A673 (cell line): ENCODE results near the gene MEGF10. TPM values are rescaled to one million over a fixed set of nuclear protein-coding genes. Genes with fewer than 3 reads are reported as not detected.

Experiments
- BruUV-seq: library from RNA; stranded (reverse); fragments of 400-500 nt; replicated peaks from 2 replicates; lab custom pipeline; 2021; lab: Mats Ljungman, UMichigan
- CTCF ChIA-PET: fragments of 300-600 bp; sonication (Branson Sonifier 250); formaldehyde crosslinking; loops from one replicate; lab custom pipeline; 2022; ENCODE audit warnings: antibody characterized with exemption; lab: Charles Lee
- POLR2A ChIA-PET: fragments of 300-600 bp; sonication (Branson Sonifier 250); formaldehyde crosslinking; loops from one replicate; lab custom pipeline; 2022; ENCODE audit warnings: antibody characterized with exemption; ENCODE audit not compliant: low non-redundant PET; lab: Charles Lee
- DNase-seq: peaks from one replicate; pipeline ENCODE4 v3.0.0-alpha.2; 2015; ENCODE audit warnings: low spot score
- H3K27ac ChIP-seq: fragments of 200-600 bp; sonication (generic); 2 replicates; pipeline ENCODE4 v1.5.1; 2016; ENCODE audit warnings: mixed run types, low read depth, mild to moderate bottlenecking, mixed read lengths, antibody characterized with exemption, low read length; ENCODE audit not compliant: poor library complexity, severe bottlenecking
- H3K27me3 ChIP-seq: fragments of 200-600 bp; sonication (generic); replicated peaks from 2 replicates; pipeline ENCODE4 v1.6.1; 2017; ENCODE audit warnings: mixed run types, low read depth, mild to moderate bottlenecking, mixed read lengths, antibody characterized with exemption, low read length; ENCODE audit not compliant: insufficient read depth, poor library complexity
- H3K36me3 ChIP-seq: fragments of 200-600 bp; sonication (generic); 2 replicates; pipeline ENCODE4 v1.6.1; 2016; ENCODE audit warnings: mixed run types, mild to moderate bottlenecking, mixed read lengths, antibody characterized with exemption, low read length; ENCODE audit not compliant: insufficient read depth, poor library complexity, severe bottlenecking
- H3K4me1 ChIP-seq: fragments of 200-600 bp; sonication (generic); 2 replicates; pipeline ENCODE4 v1.6.1; 2017; ENCODE audit warnings: mixed run types, mild to moderate bottlenecking, mixed read lengths, antibody characterized with exemption, low read length; ENCODE audit not compliant: insufficient read depth, poor library complexity, severe bottlenecking
- H3K4me3 ChIP-seq: fragments of 200-600 bp; sonication (generic); 2 replicates; pipeline ENCODE4 v1.5.1; 2016; ENCODE audit warnings: low read depth, mixed run types, mild to moderate bottlenecking, mixed read lengths, low read length; ENCODE audit not compliant: poor library complexity, severe bottlenecking
- H3K9me3 ChIP-seq: fragments of 200-600 bp; sonication (generic); 2 replicates; pipeline ENCODE4 v1.6.1; 2016; ENCODE audit warnings: mixed run types, low read depth, mild to moderate bottlenecking, mixed read lengths, antibody characterized with exemption, low read length; ENCODE audit not compliant: poor library complexity, severe bottlenecking
- CTCF ChIP-seq: fragments of 300-800, 200-600 bp; sonication (generic); conservative IDR thresholded peaks from 2 replicates; pipeline ENCODE4 v1.5.1; 2017; ENCODE audit warnings: low read depth, mild to moderate bottlenecking, antibody characterized with exemption, low read length, moderate library complexity, mixed read lengths
- EZH2 ChIP-seq: fragments of 200-600 bp; sonication (generic); IDR thresholded peaks from 2 replicates; pipeline ENCODE4 v1.6.1; 2017; ENCODE audit warnings: borderline replicate concordance, low read depth, mild to moderate bottlenecking, mixed read lengths, antibody characterized with exemption, low read length; ENCODE audit not compliant: poor library complexity, severe bottlenecking
- intact Hi-C: fragments of 100-400 bp; cut with micrococcal nuclease; formaldehyde crosslinking; loops from one replicate; pipeline ENCODE4 v1.10.0; 2022; ENCODE audit not compliant: unreplicated experiment
- total RNA-seq: library from RNA; stranded (reverse); gene quantifications from 2 replicates; pipeline ENCODE4 v1.2.3, GENCODE V29; 2021

Gene MEGF10
- total RNA-seq, 1 experiment from 2014 or later = 0.71 TPM

GRCh38 chr5:127505905-127506304 is 215.3 kb downstream of the MEGF10 start:
- H3K9me3 ChIP-seq = no peaks in the 10 kb centered on the region
- CTCF ChIA-PET = no interaction called here
- TF ChIP-seq CTCF = no peak
- no peak for TF ChIP-seq EZH2
- no peaks in the 10 kb centered on the region for H3K36me3 ChIP-seq
- no peak overlapping the region for H3K27ac ChIP-seq
- H3K4me1 ChIP-seq = no peaks in the 10 kb centered on the region
- POLR2A ChIA-PET = no interaction called here
- no peak overlapping the region for H3K4me3 ChIP-seq
- DNase-seq = no peak
- BruUV-seq = no TSS peak
- intact Hi-C loops = no loop called here
- H3K27me3 ChIP-seq = peaks cover 14% of the 10 kb centered on the region

- CTCF ChIA-PET = no interaction called here
- POLR2A ChIA-PET = no interaction called here
- DNase-seq = no peak
- Histone ChIP-seq H3K27ac (no peak overlapping the region), H3K4me1 (no peaks in the 10 kb centered on the region), H3K27me3 (peaks cover 14% of the 10 kb centered on the region), H3K4me3 (no peak overlapping the region), H3K36me3 (no peaks in the 10 kb centered on the region), H3K9me3 (no peaks in the 10 kb centered on the region)
- BruUV-seq = no TSS peak
- intact Hi-C loops = no loop called here
- TF ChIP-seq CTCF = no peak
- no peak for TF ChIP-seq EZH2
These were observed 216.0 kb downstream of the MEGF10 start for GRCh38 chr5:127506616-127507015.

- Histone ChIP-seq H3K36me3 (no peaks in the 10 kb centered on the region), H3K9me3 (no peaks in the 10 kb centered on the region), H3K4me3 (no peak overlapping the region), H3K27ac (no peak overlapping the region), H3K27me3 (peaks cover 14% of the 10 kb centered on the region), H3K4me1 (no peaks in the 10 kb centered on the region)
- DNase-seq = no peak
- no TSS peak for BruUV-seq
- TF ChIP-seq CTCF (no peak), EZH2 (no peak)
- ChIA-PET POLR2A (interaction anchor here (0.6 to 0.7 kb wide), 2 partner anchors 383 to 648 kb away, joined by 3 read pairs; no protein-coding TSS in a partner anchor), CTCF (no interaction called here)
- intact Hi-C loops = no loop called here
These were observed 218.2 kb downstream of the MEGF10 start for GRCh38 chr5:127508644-127509373.

Other genes with a start within 250 kb of the MEGF10 start
- gene C5orf63, start 217.3 kb upstream of the MEGF10 start, total RNA-seq = 2.2 and 5.4 TPM in 2 replicates
- gene PRRC1, start 226.8 kb downstream of the MEGF10 start, total RNA-seq = 47.1 and 56.7 TPM in 2 replicates